Measurements from ENCODE around the gene IDE.

GRCh38 chr10:92493362-92493761 is 80.5 kb downstream of the IDE start:
- TF ChIP-seq, protein P1, sequence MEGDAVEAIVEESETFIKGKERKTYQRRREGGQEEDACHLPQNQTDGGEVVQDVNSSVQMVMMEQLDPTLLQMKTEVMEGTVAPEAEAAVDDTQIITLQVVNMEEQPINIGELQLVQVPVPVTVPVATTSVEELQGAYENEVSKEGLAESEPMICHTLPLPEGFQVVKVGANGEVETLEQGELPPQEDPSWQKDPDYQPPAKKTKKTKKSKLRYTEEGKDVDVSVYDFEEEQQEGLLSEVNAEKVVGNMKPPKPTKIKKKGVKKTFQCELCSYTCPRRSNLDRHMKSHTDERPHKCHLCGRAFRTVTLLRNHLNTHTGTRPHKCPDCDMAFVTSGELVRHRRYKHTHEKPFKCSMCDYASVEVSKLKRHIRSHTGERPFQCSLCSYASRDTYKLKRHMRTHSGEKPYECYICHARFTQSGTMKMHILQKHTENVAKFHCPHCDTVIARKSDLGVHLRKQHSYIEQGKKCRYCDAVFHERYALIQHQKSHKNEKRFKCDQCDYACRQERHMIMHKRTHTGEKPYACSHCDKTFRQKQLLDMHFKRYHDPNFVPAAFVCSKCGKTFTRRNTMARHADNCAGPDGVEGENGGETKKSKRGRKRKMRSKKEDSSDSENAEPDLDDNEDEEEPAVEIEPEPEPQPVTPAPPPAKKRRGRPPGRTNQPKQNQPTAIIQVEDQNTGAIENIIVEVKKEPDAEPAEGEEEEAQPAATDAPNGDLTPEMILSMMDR (IDR thresholded peaks at IDR 0.05; ENCODE audit: low read depth, low read length), result no peak
- TF ChIP-seq EZH2phosphoT487 (IDR thresholded peaks at IDR 0.05; ENCODE audit: low read depth), result no peak

Measured in OCI-LY3 (cell line).